Gastroesophageal sphincter (tissue), 3 donors: ENCODE data around the gene HINT1.

Experiments
- EP300 ChIP-seq: sonication (generic); formaldehyde crosslinking; IDR thresholded peaks from one replicate; pipeline ENCODE4 v1.6.1; 2017; ENCODE audit warnings: antibody characterized with exemption, mild to moderate bottlenecking
- POLR2A ChIP-seq, 2 donors: fragments of 450-650 bp; IDR thresholded peaks; one replicate each; pipeline ENCODE4 v1.6.1; 2017; ENCODE audit warnings: antibody characterized with exemption in 2 of 2, mild to moderate bottlenecking in 2 of 2, moderate library complexity in 1 of 2
- POLR2AphosphoS5 ChIP-seq: sonication (generic); formaldehyde crosslinking; IDR thresholded peaks from one replicate; pipeline ENCODE4 v1.6.1; 2017; ENCODE audit warnings: antibody characterized with exemption
- TF ChIP-seq, protein P1 (sequence below), 4 experiments: fragments of 200-600 bp in 2 of 4; fragments of 450-650 bp in 2 of 4; sonication (generic) in 1 of 4; IDR thresholded peaks; one replicate each; pipeline ENCODE4 v1.5.1; 2017 to 2019; ENCODE audit warnings: antibody characterized with exemption in 4 of 4, mild to moderate bottlenecking in 2 of 4, moderate library complexity in 2 of 4

DNA sequence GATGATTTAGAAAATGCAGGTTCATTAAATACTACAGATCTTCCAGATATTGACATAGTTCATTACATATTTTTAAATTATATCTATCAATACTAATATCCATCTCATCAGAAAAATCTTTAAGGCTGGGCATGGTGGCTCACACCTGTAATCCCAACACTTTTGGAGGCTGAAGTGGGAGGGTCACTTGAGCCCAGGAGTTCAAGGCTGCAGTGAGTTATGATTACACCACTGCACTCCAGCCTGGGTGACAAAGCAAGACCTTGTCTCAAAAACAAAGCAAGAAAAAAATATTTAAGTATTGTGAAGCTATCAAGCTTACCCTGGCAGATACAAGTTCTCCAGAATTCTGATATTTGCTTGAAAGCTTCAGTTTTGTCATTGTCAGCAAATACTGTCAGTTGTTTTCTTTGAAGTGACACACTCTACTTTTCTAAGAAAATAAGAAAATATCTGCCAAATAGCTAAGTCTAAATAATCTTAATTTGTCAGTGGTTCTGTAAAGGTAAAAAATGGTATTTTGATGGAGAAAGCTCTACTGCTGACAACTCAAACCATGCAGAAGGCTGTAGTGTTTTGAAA lies 20.6 kb upstream of the HINT1 start:
- TF ChIP-seq, protein P1, sequence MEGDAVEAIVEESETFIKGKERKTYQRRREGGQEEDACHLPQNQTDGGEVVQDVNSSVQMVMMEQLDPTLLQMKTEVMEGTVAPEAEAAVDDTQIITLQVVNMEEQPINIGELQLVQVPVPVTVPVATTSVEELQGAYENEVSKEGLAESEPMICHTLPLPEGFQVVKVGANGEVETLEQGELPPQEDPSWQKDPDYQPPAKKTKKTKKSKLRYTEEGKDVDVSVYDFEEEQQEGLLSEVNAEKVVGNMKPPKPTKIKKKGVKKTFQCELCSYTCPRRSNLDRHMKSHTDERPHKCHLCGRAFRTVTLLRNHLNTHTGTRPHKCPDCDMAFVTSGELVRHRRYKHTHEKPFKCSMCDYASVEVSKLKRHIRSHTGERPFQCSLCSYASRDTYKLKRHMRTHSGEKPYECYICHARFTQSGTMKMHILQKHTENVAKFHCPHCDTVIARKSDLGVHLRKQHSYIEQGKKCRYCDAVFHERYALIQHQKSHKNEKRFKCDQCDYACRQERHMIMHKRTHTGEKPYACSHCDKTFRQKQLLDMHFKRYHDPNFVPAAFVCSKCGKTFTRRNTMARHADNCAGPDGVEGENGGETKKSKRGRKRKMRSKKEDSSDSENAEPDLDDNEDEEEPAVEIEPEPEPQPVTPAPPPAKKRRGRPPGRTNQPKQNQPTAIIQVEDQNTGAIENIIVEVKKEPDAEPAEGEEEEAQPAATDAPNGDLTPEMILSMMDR (IDR thresholded peaks at IDR 0.05) = no peak
- TF ChIP-seq POLR2A (IDR thresholded peaks at IDR 0.05) (no peak), POLR2AphosphoS5 (no peak), EP300 (no peak)
